Fibroblast of lung (primary cell): ENCODE results near the gene CRACDL. TPM values are rescaled to one million over a fixed set of nuclear protein-coding genes. Genes with fewer than 3 reads are reported as not detected.

Source experiments
- DNase-seq, 2 donors: peaks; one replicate each; pipeline versions ENCODE4 v3.0.0 to v3.0.0-alpha.2; 2010; ENCODE audit warnings: low read depth in 2 of 2
- H2AFZ ChIP-seq: 2 replicates; pipeline ENCODE4 v1.5.1; 2012; ENCODE audit warnings: low read length, control low read depth, inconsistent platforms
- H3K27ac ChIP-seq: 2 replicates; pipeline ENCODE4 v1.5.1; 2011; ENCODE audit warnings: low read length, control low read depth; ENCODE audit not compliant: insufficient read depth
- H3K27me3 ChIP-seq: 2 replicates; pipeline ENCODE4 v1.5.1; 2011; ENCODE audit warnings: mild to moderate bottlenecking, low read length; ENCODE audit not compliant: control insufficient read depth, insufficient read depth
- H3K36me3 ChIP-seq: 2 replicates; pipeline ENCODE4 v1.5.1; 2011; ENCODE audit warnings: low read length; ENCODE audit not compliant: control insufficient read depth, insufficient read depth
- H3K4me1 ChIP-seq: 2 replicates; pipeline ENCODE4 v1.5.1; 2011; ENCODE audit warnings: low read length; ENCODE audit not compliant: control insufficient read depth, insufficient read depth; ENCODE audit errors: extremely low read depth
- H3K4me2 ChIP-seq: 2 replicates; pipeline ENCODE4 v1.5.1; 2011; ENCODE audit warnings: low read length, control low read depth; ENCODE audit not compliant: insufficient read depth; ENCODE audit errors: extremely low read depth
- H3K4me3 ChIP-seq, 4 experiments: fragments of 200-600 bp in 1 of 4; sonication (generic) in 1 of 4; replicated peaks in 1 of 4; 2 replicates each; pipeline ENCODE4 v1.5.1; 2011 to 2016; ENCODE audit warnings: low read length in 4 of 4, low read depth in 3 of 4, mild to moderate bottlenecking in 3 of 4, control low read depth in 2 of 4, inconsistent platforms in 1 of 4, mixed read lengths in 1 of 4; ENCODE audit not compliant: insufficient read depth in 1 of 4; ENCODE audit errors: control extremely low read depth in 1 of 4
- H3K79me2 ChIP-seq: 2 replicates; pipeline ENCODE4 v1.5.1; 2012; ENCODE audit warnings: mild to moderate bottlenecking, low read length, inconsistent platforms; ENCODE audit not compliant: control insufficient read depth, insufficient read depth
- H3K9ac ChIP-seq: 2 replicates; pipeline ENCODE4 v1.5.1; 2011; ENCODE audit warnings: mild to moderate bottlenecking, low read length, control low read depth; ENCODE audit not compliant: insufficient read depth
- H3K9me3 ChIP-seq: 2 replicates; pipeline ENCODE4 v1.5.1; 2012; ENCODE audit warnings: low read depth, low read length; ENCODE audit not compliant: control insufficient read depth, insufficient read depth
- H4K20me1 ChIP-seq: 2 replicates; pipeline ENCODE4 v1.5.1; 2011; ENCODE audit warnings: low read length; ENCODE audit not compliant: control insufficient read depth, insufficient read depth; ENCODE audit errors: extremely low read depth
- CTCF ChIP-seq, 2 donors: IDR thresholded peaks in 1 of 2; conservative IDR thresholded peaks in 1 of 2; 1 replicate in 1 of 2; 2 replicates in 1 of 2; pipeline ENCODE4 v1.5.1; 2011 to 2012; ENCODE audit warnings: low read length in 2 of 2, control low read depth in 1 of 2, inconsistent platforms in 1 of 2, low read depth in 1 of 2, mild to moderate bottlenecking in 1 of 2
- EZH2 ChIP-seq: IDR thresholded peaks from 2 replicates; pipeline ENCODE4 v1.5.1; 2012; ENCODE audit warnings: low read length, control low read depth, mild to moderate bottlenecking; ENCODE audit errors: missing control alignments
- polyA plus RNA-seq, 2 donors: library from polyadenylated mRNA; depleted of rRNA in 1 of 2; stranded (reverse) in 1 of 2; unstranded in 1 of 2; fragments of >200 nt; gene quantifications; 2 replicates each; pipeline ENCODE4 v1.2.1, GENCODE V29; 2011 to 2012; ENCODE audit warnings: missing spikeins in 1 of 2
- total RNA-seq: library from RNA; depleted of rRNA; stranded (reverse); fragments of >200 nt; gene quantifications from 2 replicates; pipeline ENCODE4 v1.2.1, GENCODE V29; 2014

CRACDL gene
- total and polyA plus RNA-seq, 2 donors (not counting 1 experiment from before 2014, with no cell fraction given) = not detected

GRCh38 chr2:98874186-98874689 is 61.8 kb downstream of the CRACDL start:
- TF ChIP-seq CTCF (conservative IDR thresholded peaks at IDR 0.05 in 1 of 2, IDR thresholded peaks at IDR 0.05 in 1 of 2; ENCODE audit: low read depth in 1 of 2, low read length in 2 of 2) (no peak), EZH2 (no peak)
- H3K36me3 ChIP-seq = no peaks in the 10 kb centered on the region
- no peak overlapping the region for H3K4me2 ChIP-seq
- H3K9me3 ChIP-seq = no peaks in the 10 kb centered on the region
- no peaks in the 10 kb centered on the region for H3K79me2 ChIP-seq
- no peak overlapping the region for H3K4me3 ChIP-seq
- DNase-seq = no peak
- no peak overlapping the region for H3K9ac ChIP-seq
- H4K20me1 ChIP-seq = no peaks in the 10 kb centered on the region
- H3K27ac ChIP-seq = no peak overlapping the region
- H2AFZ ChIP-seq = no peak overlapping the region
- H3K27me3 ChIP-seq = peaks cover 2% of the 10 kb centered on the region
- H3K4me1 ChIP-seq = no peaks in the 10 kb centered on the region

GRCh38 chr2:98872526-98872925 is 63.5 kb downstream of the CRACDL start:
- Histone ChIP-seq H2AFZ (no peak overlapping the region), H3K9ac (no peak overlapping the region), H3K27me3 (peaks cover 2% of the 10 kb centered on the region), H4K20me1 (no peaks in the 10 kb centered on the region), H3K27ac (no peak overlapping the region), H3K9me3 (no peaks in the 10 kb centered on the region), H3K4me2 (no peak overlapping the region), H3K36me3 (no peaks in the 10 kb centered on the region), H3K79me2 (no peaks in the 10 kb centered on the region), H3K4me3 (no peak overlapping the region), H3K4me1 (no peaks in the 10 kb centered on the region)
- TF ChIP-seq CTCF (conservative IDR thresholded peaks at IDR 0.05 in 1 of 2, IDR thresholded peaks at IDR 0.05 in 1 of 2; ENCODE audit: low read depth in 1 of 2, low read length in 2 of 2) = no peak
- no peak for DNase-seq

GRCh38 chr2:98871506-98871905 is 64.5 kb downstream of the CRACDL start:
- TF ChIP-seq CTCF (conservative IDR thresholded peaks at IDR 0.05 in 1 of 2, IDR thresholded peaks at IDR 0.05 in 1 of 2; ENCODE audit: low read depth in 1 of 2, low read length in 2 of 2) (no peak), EZH2 (no peak)
- Histone ChIP-seq H3K4me2 (no peak overlapping the region), H3K4me1 (no peaks in the 10 kb centered on the region), H3K79me2 (no peaks in the 10 kb centered on the region), H3K9me3 (no peaks in the 10 kb centered on the region), H4K20me1 (no peaks in the 10 kb centered on the region), H3K27me3 (peaks cover 2% of the 10 kb centered on the region), H3K9ac (no peak overlapping the region), H3K4me3 (no peak overlapping the region), H3K27ac (no peak overlapping the region), H3K36me3 (no peaks in the 10 kb centered on the region), H2AFZ (no peak overlapping the region)
- no peak for DNase-seq
